HG02588 (cell line): ENCODE data around the gene LCOR.

Experiments used
- ATAC-seq: cut with Tn5 transposase; IDR thresholded peaks from one replicate; pipeline ENCODE4 v1.9.1; 2021; ENCODE audit warnings: mild to moderate bottlenecking, moderate library complexity; ENCODE audit not compliant: unreplicated experiment

LCOR gene

GRCh38 chr10:97006364-97006763, 174.3 kb downstream of the LCOR start:
- no peak for ATAC-seq

GRCh38 chr10:97007417-97007816, 175.3 kb downstream of the LCOR start:
- ATAC-seq = no peak

DNA sequence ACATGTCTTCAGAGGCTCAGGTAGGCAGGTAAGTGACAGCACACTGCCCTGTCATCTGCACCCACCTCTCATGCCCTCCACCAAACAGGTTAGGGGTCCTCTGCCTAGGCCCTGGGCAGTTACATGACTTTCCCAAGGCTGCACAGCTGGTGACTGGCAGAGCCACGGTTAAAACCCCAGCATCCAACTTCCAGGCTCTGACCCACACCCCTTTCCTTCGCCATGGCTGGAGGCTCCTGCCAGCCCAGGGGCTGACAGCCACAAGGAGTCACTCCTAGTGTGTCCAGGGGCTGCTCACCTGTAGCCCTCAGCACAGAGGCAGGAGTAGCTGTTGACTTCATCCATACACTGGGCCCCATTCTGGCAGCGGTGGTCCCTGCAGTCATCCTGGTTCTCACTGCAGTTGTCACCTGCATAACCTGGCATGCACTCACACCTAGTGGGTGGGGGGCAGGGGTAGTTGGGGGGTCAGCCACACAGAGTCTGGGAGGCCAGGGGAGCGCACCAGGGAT, 178.7 kb downstream of the LCOR start:
- ATAC-seq = no peak

DNA sequence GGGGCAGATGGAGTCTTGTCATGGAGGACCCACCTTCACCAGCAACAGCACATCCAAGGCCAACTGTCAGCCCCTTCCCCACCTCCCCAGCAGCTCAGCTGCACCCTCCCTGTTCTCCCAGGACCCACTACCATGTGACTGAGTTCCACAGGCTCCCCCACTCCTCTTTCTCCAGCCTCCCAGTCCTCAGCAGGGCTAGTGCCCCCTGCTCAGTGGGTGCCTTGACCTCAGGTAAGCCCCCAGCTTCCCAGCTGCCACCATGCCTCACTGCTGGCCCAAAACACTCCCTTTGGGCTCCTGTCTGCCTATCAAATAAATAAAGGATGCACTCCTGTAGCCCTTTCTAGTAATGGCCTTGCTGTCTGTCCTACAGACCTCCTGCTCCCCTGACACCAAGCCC, 179.3 kb downstream of the LCOR start:
- no peak for ATAC-seq

DNA sequence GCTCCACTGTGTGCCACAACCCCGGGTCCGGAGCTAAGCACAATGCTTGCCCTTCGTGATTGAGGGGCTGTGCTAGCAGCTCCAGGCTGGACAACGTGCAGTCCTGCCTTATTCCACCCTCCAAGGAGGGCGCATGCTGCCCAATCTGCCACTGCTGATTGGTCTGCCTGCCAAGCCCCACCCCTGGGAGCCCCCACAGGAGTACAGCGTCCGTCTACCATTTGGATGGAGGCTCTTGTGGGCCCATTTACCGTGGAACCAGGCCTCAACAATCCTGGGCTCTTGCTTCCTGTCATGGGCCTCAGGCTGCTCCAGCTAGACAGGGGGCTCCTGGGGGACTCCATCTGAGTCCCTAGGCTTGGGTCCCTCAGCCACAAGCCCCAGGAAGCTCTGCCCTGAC, 180.4 kb downstream of the LCOR start:
- no peak for ATAC-seq

DNA sequence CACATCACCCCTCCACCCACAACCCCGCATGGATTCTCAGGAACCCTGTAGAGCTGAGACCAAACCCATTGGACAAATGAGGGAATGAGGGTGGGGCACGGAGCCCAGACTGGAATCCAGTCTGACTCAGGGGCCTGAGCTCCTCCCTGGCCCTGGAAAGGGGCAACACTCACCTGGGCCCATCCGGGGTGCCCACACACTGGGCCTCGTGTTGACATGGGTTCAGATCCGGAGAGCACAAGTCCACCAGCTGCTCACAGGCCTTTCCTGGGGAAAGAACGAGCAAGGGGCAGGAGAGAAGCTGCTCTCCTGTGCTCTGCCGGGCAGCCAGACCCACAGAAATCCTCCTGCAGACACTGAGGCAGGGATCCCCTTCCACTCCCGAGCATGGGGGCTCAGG, 181.5 kb downstream of the LCOR start:
- no peak for ATAC-seq

DNA sequence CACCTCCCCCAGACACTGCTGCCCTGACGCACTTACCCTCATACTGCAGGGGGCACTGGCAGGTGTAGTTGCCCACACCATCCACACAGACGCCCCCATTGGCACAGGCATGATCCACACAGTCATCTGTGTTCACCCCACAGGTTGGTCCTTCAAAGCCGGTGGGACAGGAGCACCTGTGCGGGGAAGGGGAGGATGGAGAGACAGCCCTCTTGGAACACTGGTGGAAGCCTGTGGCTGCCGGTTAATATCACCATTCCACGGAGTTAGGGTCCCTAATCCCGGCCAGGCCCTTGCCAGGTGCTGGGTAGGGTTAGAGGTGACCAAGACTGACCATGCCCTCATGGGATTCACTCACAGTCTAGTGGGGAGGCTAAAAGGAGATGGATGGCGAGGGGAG, 181.9 kb downstream of the LCOR start:
- ATAC-seq = no peak

- no peak for ATAC-seq
These were observed 183.1 kb downstream of the LCOR start for GRCh38 chr10:97015240-97015639.

- peak; percentile 71 for ATAC-seq
These were observed 184.8 kb downstream of the LCOR start for GRCh38 chr10:97016728-97017473.

- ATAC-seq = no peak
These were observed 185.4 kb downstream of the LCOR start for GRCh38 chr10:97017474-97017903.

GRCh38 chr10:97018251-97019212, 186.4 kb downstream of the LCOR start:
- no peak for ATAC-seq

DNA sequence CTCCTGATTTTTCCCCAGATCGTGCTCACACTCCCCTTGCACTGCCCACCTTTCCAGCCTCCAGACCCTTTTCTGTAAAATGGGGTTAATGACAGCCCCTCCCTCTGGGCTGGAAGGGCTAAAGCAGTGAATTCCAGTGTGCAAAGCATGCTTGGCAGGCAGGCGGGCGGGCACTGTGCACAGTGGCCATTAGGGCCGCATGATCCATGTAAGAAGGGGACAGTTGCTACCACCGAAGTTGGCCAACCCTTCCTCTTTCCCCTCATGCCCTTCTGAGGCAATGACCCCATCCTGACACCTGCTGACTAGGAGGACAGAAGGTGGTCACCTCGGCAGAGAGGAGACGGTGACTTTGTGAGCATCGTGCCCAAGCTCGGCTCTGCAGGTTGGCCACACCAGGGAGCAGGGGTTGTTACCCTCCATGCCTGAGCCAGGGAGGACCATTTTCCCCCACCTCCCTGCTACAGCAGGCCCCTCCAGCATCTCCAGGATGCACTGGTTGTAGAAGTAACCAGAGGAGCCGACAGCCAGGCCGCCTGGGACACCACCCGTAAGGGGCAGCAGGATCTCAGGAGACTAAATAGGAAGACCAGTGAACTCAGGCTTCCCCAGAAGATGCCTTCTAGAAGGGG, 187.2 kb downstream of the LCOR start:
- ATAC-seq = no peak

DNA sequence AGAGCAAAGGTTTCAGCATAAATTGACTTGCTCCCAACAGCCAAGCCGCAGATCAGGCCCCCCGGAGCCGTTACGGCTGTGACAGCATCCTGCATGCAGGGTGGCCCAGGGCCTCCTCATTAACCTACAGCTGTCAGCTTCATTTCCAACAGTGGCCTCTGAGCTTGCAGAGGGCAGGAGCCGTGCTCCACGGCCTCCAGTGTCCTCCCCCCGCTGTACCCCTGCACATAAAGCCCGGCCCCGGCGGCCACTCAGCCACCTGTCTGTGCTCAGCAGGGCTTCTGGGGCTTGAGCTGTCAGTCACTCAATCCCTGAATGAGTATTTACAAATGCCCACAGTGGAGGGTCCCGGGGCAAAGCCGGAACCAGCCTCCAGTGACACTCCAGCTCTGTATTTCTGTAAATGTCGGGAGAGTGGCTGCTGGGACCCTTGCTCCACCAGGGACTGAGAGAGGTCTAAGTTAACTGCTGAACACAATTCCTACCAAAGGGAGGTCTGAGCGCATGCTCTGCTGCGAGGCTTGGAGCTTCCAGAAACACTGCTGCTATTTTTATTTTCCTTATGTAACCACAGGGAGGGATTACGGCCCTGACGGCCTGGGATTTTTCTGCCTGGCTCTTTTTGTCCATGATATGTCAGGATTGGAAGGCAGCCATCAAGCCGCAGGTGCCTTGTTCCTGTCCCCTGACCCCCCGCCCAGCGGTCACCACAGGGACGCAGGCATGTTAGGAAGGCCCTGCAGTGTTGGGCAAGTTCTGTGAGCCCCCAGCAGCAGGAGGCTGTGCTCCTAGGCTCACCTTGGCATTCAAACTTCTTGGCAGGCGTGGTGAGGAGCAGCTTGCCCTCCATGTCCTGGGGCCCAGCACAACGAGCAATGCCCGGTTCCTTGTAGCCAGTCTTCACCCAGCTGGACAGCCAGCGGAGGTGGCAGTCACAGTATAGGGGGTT, 188.6 kb downstream of the LCOR start:
- ATAC-seq = no peak

- ATAC-seq = no peak
These were observed 190.5 kb downstream of the LCOR start for GRCh38 chr10:97022616-97023015.

DNA sequence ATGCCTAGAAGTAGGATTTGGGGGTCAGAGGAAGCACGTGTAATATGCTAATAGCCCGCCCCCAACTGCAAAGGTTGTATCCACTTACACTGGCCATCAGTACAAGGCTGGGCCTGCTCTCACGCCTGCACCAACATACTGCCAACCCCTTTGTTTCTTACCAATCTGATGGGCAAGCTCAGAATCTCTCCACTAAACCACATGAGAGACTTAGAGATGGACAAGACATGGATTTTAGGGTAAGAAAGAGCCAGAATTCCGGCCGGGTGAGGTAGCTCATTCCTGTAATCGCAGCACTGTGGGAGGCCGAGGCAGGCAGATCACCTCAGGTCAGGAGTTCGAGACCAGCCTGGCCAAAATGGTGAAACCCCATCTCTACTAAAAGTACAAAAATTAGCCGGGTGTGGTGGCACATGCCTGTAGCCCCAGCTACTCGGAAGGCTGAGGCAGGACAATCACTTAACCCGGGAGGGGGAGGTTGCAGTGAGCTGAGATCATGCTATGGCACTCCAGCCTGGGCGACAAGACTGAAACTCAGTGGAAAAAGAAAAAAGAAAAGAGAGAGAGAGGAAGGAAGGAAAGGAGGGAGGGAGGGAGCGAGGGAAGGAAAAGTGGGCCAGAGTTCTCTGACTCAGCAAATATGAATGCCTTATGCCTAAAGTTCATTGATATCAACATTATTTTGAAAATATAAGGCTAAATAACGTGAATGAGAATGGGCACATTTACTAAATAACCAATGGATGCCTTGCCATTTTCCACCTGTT, 191.5 kb downstream of the LCOR start:
- no peak for ATAC-seq

DNA sequence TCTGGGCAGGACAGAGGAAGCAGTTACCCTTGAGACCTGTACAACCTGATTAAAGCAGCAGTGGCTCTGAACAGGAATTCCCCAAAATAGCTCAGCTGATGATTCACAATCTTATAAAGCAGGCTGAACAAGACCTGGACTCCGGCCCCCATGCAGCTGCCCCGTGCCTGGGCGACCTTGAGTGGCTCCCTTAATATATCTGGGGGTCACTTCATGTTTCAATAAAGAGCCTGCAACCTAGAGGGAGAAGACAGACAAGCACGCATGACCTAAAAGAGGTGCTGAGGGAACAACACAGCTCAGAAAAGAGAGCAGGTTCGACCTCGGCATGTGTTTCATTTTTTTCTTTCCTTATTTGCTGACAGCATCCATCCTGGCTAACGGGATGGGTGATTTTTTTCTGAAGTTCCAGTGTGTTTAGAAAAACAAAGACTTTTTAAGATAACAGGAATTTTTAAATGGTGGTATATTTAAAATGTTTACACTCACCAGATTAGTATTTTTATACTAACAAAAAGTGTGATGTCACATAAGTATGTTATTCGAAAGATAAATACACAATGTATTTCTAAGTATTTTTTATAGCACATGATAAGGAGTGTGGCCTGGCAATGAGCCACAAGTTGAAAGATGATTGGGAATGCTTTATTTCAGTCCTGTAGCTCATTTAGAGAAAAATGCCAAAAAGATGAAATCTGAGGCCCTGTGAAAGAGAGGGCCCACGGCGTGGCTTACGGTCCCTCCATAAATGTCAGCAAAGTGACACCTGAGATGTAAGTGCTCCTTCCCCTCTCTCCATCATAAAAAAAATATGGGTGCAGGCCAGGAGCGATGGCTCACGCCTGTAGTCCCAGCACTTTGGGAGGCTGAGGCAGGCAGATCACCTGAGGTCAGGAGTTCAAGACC, 192.3 kb downstream of the LCOR start:
- no peak for ATAC-seq

- no peak for ATAC-seq
These were observed 193.6 kb downstream of the LCOR start for GRCh38 chr10:97025613-97026242.
